ENCODE results near the gene LIN7A.
"Not testable (repeated sequence)": the region's sequence is repeated elsewhere in the genome, so short reads cannot be mapped to it uniquely, and the experiment has no call there.

The LIN7A gene

GRCh38 chr12:80791863-80792262 is 145.9 kb downstream of the LIN7A start:
- TF ChIP-seq, protein P1, sequence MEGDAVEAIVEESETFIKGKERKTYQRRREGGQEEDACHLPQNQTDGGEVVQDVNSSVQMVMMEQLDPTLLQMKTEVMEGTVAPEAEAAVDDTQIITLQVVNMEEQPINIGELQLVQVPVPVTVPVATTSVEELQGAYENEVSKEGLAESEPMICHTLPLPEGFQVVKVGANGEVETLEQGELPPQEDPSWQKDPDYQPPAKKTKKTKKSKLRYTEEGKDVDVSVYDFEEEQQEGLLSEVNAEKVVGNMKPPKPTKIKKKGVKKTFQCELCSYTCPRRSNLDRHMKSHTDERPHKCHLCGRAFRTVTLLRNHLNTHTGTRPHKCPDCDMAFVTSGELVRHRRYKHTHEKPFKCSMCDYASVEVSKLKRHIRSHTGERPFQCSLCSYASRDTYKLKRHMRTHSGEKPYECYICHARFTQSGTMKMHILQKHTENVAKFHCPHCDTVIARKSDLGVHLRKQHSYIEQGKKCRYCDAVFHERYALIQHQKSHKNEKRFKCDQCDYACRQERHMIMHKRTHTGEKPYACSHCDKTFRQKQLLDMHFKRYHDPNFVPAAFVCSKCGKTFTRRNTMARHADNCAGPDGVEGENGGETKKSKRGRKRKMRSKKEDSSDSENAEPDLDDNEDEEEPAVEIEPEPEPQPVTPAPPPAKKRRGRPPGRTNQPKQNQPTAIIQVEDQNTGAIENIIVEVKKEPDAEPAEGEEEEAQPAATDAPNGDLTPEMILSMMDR (IDR thresholded peaks at IDR 0.05; ENCODE audit: control extremely low read depth, extremely low read depth, low read depth, missing control alignments) = no peak
- ChIA-PET POLR2A (no interaction called here), CTCF (interaction anchor here (1.6 to 4.8 kb wide), 3 partner anchors 12 to 41 kb away, joined by 3 to 31 read pairs (median 7); no protein-coding TSS in a partner anchor)
- no peak for DNase-seq (ENCODE audit: extremely low spot score)

- DNase-seq (ENCODE audit: extremely low spot score); POLR2A ChIA-PET: not testable (repeated sequence)
- CTCF ChIA-PET = interaction anchor here (2.9 kb wide), 1 partner anchor 9 kb away, joined by 27 read pairs; no protein-coding TSS in a partner anchor
These were observed 149.3 kb downstream of the LIN7A start for GRCh38 chr12:80788407-80788806.

DNA sequence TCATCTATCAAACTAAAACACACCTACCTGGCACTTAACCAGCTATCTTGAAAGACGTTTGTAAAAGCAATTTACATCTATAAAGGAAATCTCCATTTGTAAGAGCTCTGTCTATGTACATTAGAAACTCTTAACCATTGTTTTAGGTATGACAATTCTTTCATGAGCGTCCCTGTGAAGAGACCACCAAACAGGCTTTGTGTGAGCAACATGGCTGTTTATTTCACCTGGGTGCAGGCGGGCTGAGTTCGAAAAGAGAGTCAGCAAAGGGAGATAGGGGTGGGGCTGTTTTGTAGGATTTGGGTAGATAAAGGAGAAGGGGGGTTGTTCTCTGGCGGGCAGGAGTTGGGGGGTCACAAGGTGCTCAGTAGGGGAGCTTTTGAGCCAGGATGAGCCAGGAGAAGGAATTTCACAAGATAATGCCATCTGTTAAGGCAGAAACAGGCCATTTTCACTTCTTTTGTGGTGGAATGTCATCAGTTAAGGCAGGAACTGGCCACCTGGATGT is 154.7 kb downstream of the LIN7A start:
- DNase-seq (ENCODE audit: extremely low spot score); POLR2A ChIA-PET: not testable (repeated sequence)
- CTCF ChIA-PET = interaction anchor here (0.9 to 2.2 kb wide), 4 partner anchors 11 to 42 kb away, joined by 3 to 8 read pairs (median 4); no protein-coding TSS in a partner anchor

- ChIA-PET CTCF (interaction anchor here (0.9 to 4.8 kb wide), 5 partner anchors 8 to 55 kb away, joined by 3 to 31 read pairs (median 11); no protein-coding TSS in a partner anchor), POLR2A (interaction anchor here (0.7 kb wide), 1 partner anchor 8 kb away, joined by 3 read pairs; no protein-coding TSS in a partner anchor)
- no peak for DNase-seq (ENCODE audit: extremely low spot score)
- TF ChIP-seq, protein P1 (IDR thresholded peaks at IDR 0.05; ENCODE audit: control extremely low read depth, extremely low read depth, low read depth, missing control alignments) = no peak
These were observed 156.4 kb downstream of the LIN7A start for GRCh38 chr12:80781313-80781712.

DNA sequence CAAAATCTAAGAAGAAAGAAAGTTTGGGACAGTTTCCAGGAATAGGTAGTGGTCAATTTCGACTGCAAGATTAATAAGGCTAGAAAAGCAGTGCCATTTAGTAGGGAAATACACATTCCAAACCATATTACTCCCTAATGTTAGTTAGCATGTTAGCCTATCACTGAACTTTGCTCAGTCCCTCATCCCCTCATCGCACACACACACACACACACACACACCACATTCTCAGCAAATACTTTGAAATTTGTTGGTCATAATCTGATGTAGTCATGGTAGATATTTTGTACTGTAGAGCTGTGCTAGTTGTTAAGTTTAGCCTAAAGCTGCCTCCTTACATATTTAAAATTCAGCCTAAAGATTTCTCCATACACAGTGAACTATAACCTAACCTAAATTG is 157.0 kb downstream of the LIN7A start:
- ChIA-PET CTCF (interaction anchor here (0.9 to 4.8 kb wide), 5 partner anchors 9 to 56 kb away, joined by 3 to 31 read pairs (median 11); no protein-coding TSS in a partner anchor), POLR2A (interaction anchor here (0.7 kb wide), 1 partner anchor 9 kb away, joined by 3 read pairs; no protein-coding TSS in a partner anchor)
- TF ChIP-seq, protein P1 (IDR thresholded peaks at IDR 0.05; ENCODE audit: control extremely low read depth, extremely low read depth, low read depth, missing control alignments) = no peak
- no peak for DNase-seq (ENCODE audit: extremely low spot score)

- TF ChIP-seq, protein P1 (IDR thresholded peaks at IDR 0.05; ENCODE audit: control extremely low read depth, extremely low read depth, low read depth, missing control alignments) = no peak
- CTCF ChIA-PET = interaction anchor here (1.1 to 4.8 kb wide), 7 partner anchors 11 to 169 kb away, joined by 3 to 31 read pairs (median 4); no protein-coding TSS in a partner anchor
- DNase-seq (ENCODE audit: extremely low spot score) = peak; percentile 59
- POLR2A ChIA-PET = interaction anchor here (0.8 kb wide), 1 partner anchor 11 kb away, joined by 3 read pairs; no protein-coding TSS in a partner anchor
These were observed 159.7 kb downstream of the LIN7A start for GRCh38 chr12:80778005-80778541.

DNA sequence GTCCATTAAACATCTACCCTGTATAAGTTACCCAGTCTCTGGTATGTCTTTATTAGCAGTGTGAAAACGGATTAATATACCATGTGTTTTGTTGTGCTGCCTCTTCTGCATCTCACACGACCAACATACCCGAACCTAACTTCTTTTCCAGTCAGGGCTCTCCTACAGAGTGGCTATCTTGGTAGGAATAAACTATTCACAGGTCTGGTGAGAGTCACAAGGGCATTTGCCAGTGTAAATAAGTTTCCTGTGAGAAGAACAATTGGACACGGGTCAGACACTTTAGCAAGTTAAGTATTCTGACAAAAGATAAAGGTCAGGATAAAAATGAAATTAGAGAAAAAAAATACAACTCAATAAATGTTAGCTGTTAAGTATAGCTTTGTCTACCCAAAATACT is 160.1 kb downstream of the LIN7A start:
- TF ChIP-seq, protein P1 (IDR thresholded peaks at IDR 0.05; ENCODE audit: control extremely low read depth, extremely low read depth, low read depth, missing control alignments) = no peak
- CTCF ChIA-PET = interaction anchor here (1.1 to 4.8 kb wide), 5 partner anchors 12 to 169 kb away, joined by 3 to 31 read pairs (median 9); no protein-coding TSS in a partner anchor
- no peak for DNase-seq (ENCODE audit: extremely low spot score)
- POLR2A ChIA-PET = no interaction called here
